Liver (tissue), 9 donors: ENCODE measurements around the gene PTP4A1. TPM values are rescaled to one million over a fixed set of nuclear protein-coding genes. Genes with fewer than 3 reads are reported as not detected.

Experiments
- DNase-seq: peaks from one replicate; pipeline ENCODE4 v3.0.0-alpha.2; 2017; ENCODE audit warnings: low spot score
- H3K27ac ChIP-seq, 2 donors: one replicate each; pipeline ENCODE4 v1.7.0; 2013; ENCODE audit warnings: inconsistent platforms in 2 of 2, low read length in 2 of 2, control low read depth in 1 of 2, low read depth in 1 of 2, mild to moderate bottlenecking in 1 of 2
- H3K27me3 ChIP-seq, 4 donors: one replicate each; pipeline versions ENCODE4 v1.6.1 to v1.7.0; 2013; ENCODE audit warnings: low read length in 3 of 4, inconsistent platforms in 1 of 4, mild to moderate bottlenecking in 1 of 4, moderate library complexity in 1 of 4; ENCODE audit not compliant: control insufficient read depth in 4 of 4, insufficient read depth in 4 of 4
- H3K36me3 ChIP-seq, 4 donors: one replicate each; pipeline versions ENCODE4 v1.6.1 to v1.7.0; 2013; ENCODE audit warnings: low read length in 3 of 4, mild to moderate bottlenecking in 3 of 4, low read depth in 1 of 4, moderate library complexity in 1 of 4; ENCODE audit not compliant: control insufficient read depth in 4 of 4, insufficient read depth in 3 of 4
- H3K4me1 ChIP-seq, 4 donors: one replicate each; pipeline versions ENCODE4 v1.6.1 to v1.7.0; 2013; ENCODE audit warnings: low read length in 3 of 4, mild to moderate bottlenecking in 3 of 4, moderate library complexity in 1 of 4; ENCODE audit not compliant: control insufficient read depth in 4 of 4, insufficient read depth in 4 of 4
- H3K4me3 ChIP-seq, 3 donors: one replicate each; pipeline versions ENCODE4 v1.6.1 to v1.7.0; 2013; ENCODE audit warnings: low read length in 3 of 3, control low read depth in 1 of 3, low read depth in 1 of 3, mild to moderate bottlenecking in 1 of 3
- H3K9ac ChIP-seq, 2 donors: one replicate each; pipeline ENCODE4 v1.7.0; 2013; ENCODE audit warnings: low read length in 2 of 2, mild to moderate bottlenecking in 2 of 2, moderate library complexity in 2 of 2, control low read depth in 1 of 2, low read depth in 1 of 2
- H3K9me3 ChIP-seq, 4 donors: one replicate each; pipeline versions ENCODE4 v1.6.1 to v1.7.0; 2013; ENCODE audit warnings: low read length in 3 of 4; ENCODE audit not compliant: control insufficient read depth in 4 of 4
- ATF3 ChIP-seq: IDR thresholded peaks from 2 replicates; pipeline ENCODE4 v1.6.1; 2016; ENCODE audit warnings: antibody characterized with exemption
- EGR1 ChIP-seq, 2 donors: IDR thresholded peaks; 2 replicates each; pipeline ENCODE4 v1.6.1; 2016 to 2018; ENCODE audit warnings: antibody characterized with exemption in 2 of 2, low read depth in 2 of 2
- FOXA2 ChIP-seq: IDR thresholded peaks from 2 replicates; pipeline ENCODE4 v1.6.1; 2016; ENCODE audit warnings: antibody characterized with exemption
- GABPA ChIP-seq, 2 donors: IDR thresholded peaks in 1 of 2; conservative IDR thresholded peaks in 1 of 2; 2 replicates each; pipeline ENCODE4 v1.6.1; 2016; ENCODE audit warnings: antibody characterized with exemption in 2 of 2, mild to moderate bottlenecking in 1 of 2, moderate library complexity in 1 of 2
- HNF4A ChIP-seq, 2 donors: conservative IDR thresholded peaks; 2 replicates each; pipeline ENCODE4 v1.6.1; 2016; ENCODE audit warnings: antibody characterized with exemption in 2 of 2, mild to moderate bottlenecking in 2 of 2
- HNF4G ChIP-seq: IDR thresholded peaks from 2 replicates; pipeline ENCODE4 v1.6.1; 2016; ENCODE audit warnings: antibody characterized with exemption
- JUND ChIP-seq, 2 donors: IDR thresholded peaks; 2 replicates each; pipeline ENCODE4 v1.6.1; 2016; ENCODE audit warnings: antibody characterized with exemption in 2 of 2
- MAX ChIP-seq: IDR thresholded peaks from 2 replicates; pipeline ENCODE4 v1.6.1; 2016; ENCODE audit warnings: antibody characterized with exemption
- NR2F2 ChIP-seq: IDR thresholded peaks from 2 replicates; pipeline ENCODE4 v1.6.1; 2016; ENCODE audit warnings: antibody characterized with exemption
- RAD21 ChIP-seq, 2 donors: IDR thresholded peaks; 2 replicates each; pipeline ENCODE4 v1.6.1; 2016; ENCODE audit warnings: antibody characterized with exemption in 2 of 2, mild to moderate bottlenecking in 2 of 2
- REST ChIP-seq: IDR thresholded peaks from 2 replicates; pipeline ENCODE4 v1.6.1; 2016; ENCODE audit warnings: antibody characterized with exemption, mild to moderate bottlenecking
- RXRA ChIP-seq, 2 donors: IDR thresholded peaks; 2 replicates each; pipeline ENCODE4 v1.6.1; 2017 to 2018; ENCODE audit warnings: antibody characterized with exemption in 2 of 2, mild to moderate bottlenecking in 1 of 2
- SP1 ChIP-seq: IDR thresholded peaks from 2 replicates; pipeline ENCODE4 v1.6.1; 2018; ENCODE audit warnings: antibody characterized with exemption, mild to moderate bottlenecking
- TAF1 ChIP-seq: conservative IDR thresholded peaks from 2 replicates; pipeline ENCODE4 v1.6.1; 2016; ENCODE audit warnings: antibody characterized with exemption, mild to moderate bottlenecking
- YY1 ChIP-seq: IDR thresholded peaks from 2 replicates; pipeline ENCODE4 v1.6.1; 2016; ENCODE audit warnings: antibody characterized with exemption, mild to moderate bottlenecking
- ZBTB33 ChIP-seq: IDR thresholded peaks from 2 replicates; pipeline ENCODE4 v1.6.1; 2016; ENCODE audit warnings: antibody characterized with exemption
- WGBS: extraction: QIAGEN DNeasy Blood & Tissue Kit; methylation state at CpG from one replicate; pipeline ENCODE4 v1.1.7; 2013; 5-methylcytosine and 5-hydroxymethylcytosine counted together
- polyA plus RNA-seq, 2 donors: library from polyadenylated mRNA; stranded (reverse) in 1 of 2; unstranded in 1 of 2; fragments of 200-250 nt in 1 of 2; fragments of >200 nt in 1 of 2; fragmentation: Nextera tagmentation in 1 of 2; extraction: Ambion mirVana in 1 of 2; gene quantifications; one replicate each; pipeline versions ENCODE4 v1.2.1 to v1.2.3, GENCODE V29; 2013 to 2015
- total RNA-seq, 2 donors: library from RNA; depleted of rRNA; stranded (reverse); fragments of >200 nt; gene quantifications; one replicate each; pipeline ENCODE4 v1.2.3, GENCODE V29; 2014
- donor health status: healthy.
- donor health status: healthy.
- donor health status: healthy.
- donor health status: healthy.
- donor health status: healthy.

PTP4A1 gene
- total and polyA plus RNA-seq, 4 donors, result 34.3 to 237 (median 152) TPM

- no peak for TF ChIP-seq REST
Observed at GRCh38 chr6:63592886-63593285, 20.6 kb downstream of the PTP4A1 start (continued).

GRCh38 chr6:63597141-63598048 lies 25.1 kb downstream of the PTP4A1 start:
- no peak overlapping the region for H3K9ac ChIP-seq
- DNase-seq, result no peak
- TF ChIP-seq TAF1, result no peak
- no peak for TF ChIP-seq ATF3
- no peak for TF ChIP-seq JUND (IDR thresholded peaks at IDR 0.05)
- no peaks in the 10 kb centered on the region for H3K36me3 ChIP-seq
- peak overlapping the region in 1 of 3 donors; percentile 56 for H3K4me3 ChIP-seq
- H3K27me3 ChIP-seq, result no peaks in the 10 kb centered on the region
- 50% methylated on average over 6 of the region's 6 CpGs for WGBS
- H3K9me3 ChIP-seq, result no peaks in the 10 kb centered on the region
- H3K4me1 ChIP-seq, result peaks cover 0 to 15% (median 3%) of the 10 kb centered on the region in 4 donors
- no peak overlapping the region for H3K27ac ChIP-seq

GRCh38 chr6:63598049-63599036 lies 26.1 kb downstream of the PTP4A1 start:
- Histone ChIP-seq H3K9ac (peak overlapping the region; percentile 45 to 51), H3K9me3 (no peaks in the 10 kb centered on the region), H3K27me3 (no peaks in the 10 kb centered on the region), H3K27ac (peak overlapping the region; percentile 11 to 29), H3K36me3 (no peaks in the 10 kb centered on the region), H3K4me3 (peak overlapping the region; percentile 56 to 76 (median 60)), H3K4me1 (peaks cover 0 to 15% (median 3%) of the 10 kb centered on the region in 4 donors)
- 2% methylated on average over 23 of the region's 23 CpGs for WGBS
- peak; percentile 71 for DNase-seq
- no peak for TF ChIP-seq MAX
- no peak for TF ChIP-seq FOXA2
- no peak for TF ChIP-seq NR2F2
- TF ChIP-seq RAD21 (IDR thresholded peaks at IDR 0.05), result peak; percentile 98 to 99
- no peak for TF ChIP-seq HNF4G
- TF ChIP-seq SP1, result no peak
- no peak for TF ChIP-seq ZBTB33
- peak; percentile 92 for TF ChIP-seq YY1
- peak; percentile 7 for TF ChIP-seq REST
- no peak for TF ChIP-seq ATF3
- peak; percentile 19 for TF ChIP-seq TAF1
- TF ChIP-seq RXRA (IDR thresholded peaks at IDR 0.05), result peak in 1 of 2 donors; percentile 37
- TF ChIP-seq EGR1 (IDR thresholded peaks at IDR 0.05; ENCODE audit: low read depth in 2 of 2), result no peak
- TF ChIP-seq GABPA (IDR thresholded peaks at IDR 0.05 in 1 of 2, conservative IDR thresholded peaks at IDR 0.05 in 1 of 2), result no peak
- peak in 1 of 2 donors; percentile 22 for TF ChIP-seq HNF4A (conservative IDR thresholded peaks at IDR 0.05)
- TF ChIP-seq JUND (IDR thresholded peaks at IDR 0.05), result no peak
